Measurements from ENCODE around the gene APOBEC3G.
"Not testable (repeated sequence)": the region's sequence is repeated elsewhere in the genome, so short reads cannot be mapped to it uniquely, and the experiment has no call there.

Gene APOBEC3G

GRCh38 chr22:39045136-39045535, 31.9 kb upstream of the APOBEC3G start:
- H2AFZ ChIP-seq (ENCODE audit: low read depth, low read length); H3K36me3 ChIP-seq (ENCODE audit: insufficient read depth, low read length); H3K4me1 ChIP-seq (ENCODE audit: insufficient read depth, low read length); H3K9me3 ChIP-seq (ENCODE audit: low read length); H3K4me3 ChIP-seq (ENCODE audit: low read length); H3K27me3 ChIP-seq (ENCODE audit: insufficient read depth, low read length): not testable (repeated sequence)

- H3K36me3 ChIP-seq (ENCODE audit: insufficient read depth, low read length); H3K4me3 ChIP-seq (ENCODE audit: low read length); H3K9me3 ChIP-seq (ENCODE audit: low read length); H3K4me1 ChIP-seq (ENCODE audit: insufficient read depth, low read length); H3K27me3 ChIP-seq (ENCODE audit: insufficient read depth, low read length); H2AFZ ChIP-seq (ENCODE audit: low read depth, low read length): not testable (repeated sequence)
Measured at GRCh38 chr22:39049486-39049885, 27.6 kb upstream of the APOBEC3G start.

GRCh38 chr22:39051844-39052495, 25.1 kb upstream of the APOBEC3G start:
- not testable (repeated sequence) for H3K36me3 ChIP-seq (ENCODE audit: insufficient read depth, low read length); H3K4me1 ChIP-seq (ENCODE audit: insufficient read depth, low read length); H3K4me3 ChIP-seq (ENCODE audit: low read length); H2AFZ ChIP-seq (ENCODE audit: low read depth, low read length); H3K27me3 ChIP-seq (ENCODE audit: insufficient read depth, low read length); H3K9me3 ChIP-seq (ENCODE audit: low read length)

GRCh38 chr22:39055658-39056057, 21.4 kb upstream of the APOBEC3G start:
- Histone ChIP-seq H3K4me3 (ENCODE audit: low read length) (no peak overlapping the region), H3K4me1 (ENCODE audit: insufficient read depth, low read length) (no peaks in the 10 kb centered on the region), H2AFZ (ENCODE audit: low read depth, low read length) (no peak overlapping the region), H3K27me3 (ENCODE audit: insufficient read depth, low read length) (peaks cover 6% of the 10 kb centered on the region), H3K9me3 (ENCODE audit: low read length) (no peaks in the 10 kb centered on the region), H3K36me3 (ENCODE audit: insufficient read depth, low read length) (no peaks in the 10 kb centered on the region)

GRCh38 chr22:39061290-39061689, 15.8 kb upstream of the APOBEC3G start:
- H3K27me3 ChIP-seq (ENCODE audit: insufficient read depth, low read length); H2AFZ ChIP-seq (ENCODE audit: low read depth, low read length); H3K4me1 ChIP-seq (ENCODE audit: insufficient read depth, low read length); H3K4me3 ChIP-seq (ENCODE audit: low read length); H3K36me3 ChIP-seq (ENCODE audit: insufficient read depth, low read length); H3K9me3 ChIP-seq (ENCODE audit: low read length): not testable (repeated sequence)

- not testable (repeated sequence) for H3K4me3 ChIP-seq (ENCODE audit: low read length); H3K9me3 ChIP-seq (ENCODE audit: low read length); H3K36me3 ChIP-seq (ENCODE audit: insufficient read depth, low read length); H3K4me1 ChIP-seq (ENCODE audit: insufficient read depth, low read length); H2AFZ ChIP-seq (ENCODE audit: low read depth, low read length)
- peaks cover 15% of the 10 kb centered on the region for H3K27me3 ChIP-seq (ENCODE audit: insufficient read depth, low read length)
Measured at GRCh38 chr22:39061951-39062350, 15.1 kb upstream of the APOBEC3G start.

GRCh38 chr22:39063904-39064303, 13.2 kb upstream of the APOBEC3G start:
- H2AFZ ChIP-seq (ENCODE audit: low read depth, low read length), result not testable (repeated sequence)

GRCh38 chr22:39066442-39067276, 10.4 kb upstream of the APOBEC3G start:
- peaks cover 12% of the 10 kb centered on the region for H3K27me3 ChIP-seq (ENCODE audit: insufficient read depth, low read length)
- H2AFZ ChIP-seq (ENCODE audit: low read depth, low read length); H3K9me3 ChIP-seq (ENCODE audit: low read length): not testable (repeated sequence)

More at GRCh38 chr22:39063904-39064303, 13.2 kb upstream of the APOBEC3G start:
- peaks cover 15% of the 10 kb centered on the region for H3K27me3 ChIP-seq (ENCODE audit: insufficient read depth, low read length)
- not testable (repeated sequence) for H3K4me3 ChIP-seq (ENCODE audit: low read length); H3K9me3 ChIP-seq (ENCODE audit: low read length); H3K36me3 ChIP-seq (ENCODE audit: insufficient read depth, low read length); H3K4me1 ChIP-seq (ENCODE audit: insufficient read depth, low read length)

GRCh38 chr22:39068033-39068785, 8.9 kb upstream of the APOBEC3G start:
- H3K27me3 ChIP-seq (ENCODE audit: insufficient read depth, low read length), result peaks cover 10% of the 10 kb centered on the region
- H3K9me3 ChIP-seq (ENCODE audit: low read length), result no peaks in the 10 kb centered on the region
- H2AFZ ChIP-seq (ENCODE audit: low read depth, low read length), result no peak overlapping the region
- H3K4me3 ChIP-seq (ENCODE audit: low read length), result no peak overlapping the region
- no peaks in the 10 kb centered on the region for H3K36me3 ChIP-seq (ENCODE audit: insufficient read depth, low read length)
- no peaks in the 10 kb centered on the region for H3K4me1 ChIP-seq (ENCODE audit: insufficient read depth, low read length)

More at GRCh38 chr22:39066442-39067276, 10.4 kb upstream of the APOBEC3G start:
- not testable (repeated sequence) for H3K36me3 ChIP-seq (ENCODE audit: insufficient read depth, low read length); H3K4me3 ChIP-seq (ENCODE audit: low read length); H3K4me1 ChIP-seq (ENCODE audit: insufficient read depth, low read length)

- Histone ChIP-seq H3K27me3 (ENCODE audit: insufficient read depth, low read length) (peaks cover 10% of the 10 kb centered on the region), H2AFZ (ENCODE audit: low read depth, low read length) (no peak overlapping the region), H3K9me3 (ENCODE audit: low read length) (no peaks in the 10 kb centered on the region), H3K4me1 (ENCODE audit: insufficient read depth, low read length) (no peaks in the 10 kb centered on the region), H3K36me3 (ENCODE audit: insufficient read depth, low read length) (no peaks in the 10 kb centered on the region), H3K4me3 (ENCODE audit: low read length) (no peak overlapping the region)
Measured at GRCh38 chr22:39070186-39070585, 6.9 kb upstream of the APOBEC3G start.

- not testable (repeated sequence) for H2AFZ ChIP-seq (ENCODE audit: low read depth, low read length); H3K27me3 ChIP-seq (ENCODE audit: insufficient read depth, low read length); H3K4me1 ChIP-seq (ENCODE audit: insufficient read depth, low read length); H3K36me3 ChIP-seq (ENCODE audit: insufficient read depth, low read length); H3K9me3 ChIP-seq (ENCODE audit: low read length); H3K4me3 ChIP-seq (ENCODE audit: low read length)
Measured at GRCh38 chr22:39072581-39072981, 4.5 kb upstream of the APOBEC3G start.

- Histone ChIP-seq H3K27me3 (ENCODE audit: insufficient read depth, low read length) (peaks cover 4% of the 10 kb centered on the region), H2AFZ (ENCODE audit: low read depth, low read length) (no peak overlapping the region), H3K4me1 (ENCODE audit: insufficient read depth, low read length) (no peaks in the 10 kb centered on the region), H3K9me3 (ENCODE audit: low read length) (no peaks in the 10 kb centered on the region), H3K36me3 (ENCODE audit: insufficient read depth, low read length) (no peaks in the 10 kb centered on the region), H3K4me3 (ENCODE audit: low read length) (no peak overlapping the region)
Measured at GRCh38 chr22:39073981-39074380, 3.1 kb upstream of the APOBEC3G start.

All from neuron (in vitro differentiated cells).